GM06990 (cell line): ENCODE data around the gene DSC1.

Source experiments
- DNase-seq: peaks from one replicate; pipeline ENCODE4 v3.0.0-alpha.2; 2011; ENCODE audit not compliant: insufficient read length; ENCODE audit errors: extremely low read depth
- H3K27me3 ChIP-seq: replicated peaks from 2 replicates; pipeline ENCODE4 v1.6.0; 2011; ENCODE audit warnings: low read length; ENCODE audit not compliant: control insufficient read depth, insufficient read depth
- H3K36me3 ChIP-seq: 2 replicates; pipeline ENCODE4 v1.5.1; 2011; ENCODE audit warnings: low read length; ENCODE audit not compliant: control insufficient read depth, insufficient read depth
- H3K4me3 ChIP-seq: replicated peaks from 2 replicates; pipeline ENCODE4 v1.5.1; 2011; ENCODE audit warnings: low read depth, mild to moderate bottlenecking, control low read depth, low read length
- CTCF ChIP-seq: IDR thresholded peaks from 2 replicates; pipeline ENCODE4 v1.5.1; 2011; ENCODE audit warnings: low read length, control low read depth, mild to moderate bottlenecking, inconsistent platforms; ENCODE audit not compliant: insufficient read depth, poor library complexity, severe bottlenecking

Gene DSC1

DNA sequence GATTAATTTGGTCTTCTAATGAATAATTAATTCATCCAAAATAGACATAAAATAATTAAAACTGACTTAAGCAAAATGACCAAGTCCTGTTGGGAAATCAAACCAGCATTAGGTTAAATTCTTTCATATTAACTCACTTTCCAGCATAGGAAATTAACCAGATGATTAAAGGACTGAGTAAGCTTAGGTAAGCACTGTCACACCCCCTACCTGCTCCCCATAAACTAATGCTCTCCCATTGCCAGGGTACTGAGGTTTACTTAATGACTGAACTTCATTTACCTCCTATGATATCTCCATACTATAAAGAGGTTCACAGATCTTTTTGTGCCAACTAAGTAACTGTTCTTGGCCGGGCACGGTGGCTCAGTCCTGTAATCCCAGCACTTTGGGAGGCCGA is 74.1 kb downstream of the DSC1 start:
- no peak for TF ChIP-seq CTCF
- DNase-seq = no peak
- Histone ChIP-seq H3K36me3 (no peaks in the 10 kb centered on the region), H3K4me3 (no peak overlapping the region), H3K27me3 (no peaks in the 10 kb centered on the region)

DNA sequence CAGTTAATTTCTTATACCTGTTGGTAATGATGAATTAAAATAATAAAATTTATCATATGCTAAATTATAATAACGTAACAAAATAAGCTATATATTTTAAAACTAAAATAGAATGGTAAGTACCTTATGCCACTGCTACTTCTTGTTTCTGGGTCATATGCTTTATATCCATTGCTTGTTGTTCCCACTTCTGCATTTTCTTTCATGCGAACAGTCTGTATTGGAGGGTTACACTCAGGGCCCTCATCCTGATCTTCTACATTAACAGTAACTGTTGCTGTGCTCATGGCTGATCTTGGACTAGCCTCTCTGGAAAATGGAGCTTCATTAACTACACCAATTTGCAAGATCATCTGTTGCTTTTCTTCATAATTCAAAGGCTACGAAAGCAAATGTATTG is 82.7 kb downstream of the DSC1 start:
- no peak for TF ChIP-seq CTCF
- no peak for DNase-seq
- no peak overlapping the region for H3K4me3 ChIP-seq
- no peaks in the 10 kb centered on the region for H3K27me3 ChIP-seq
- no peaks in the 10 kb centered on the region for H3K36me3 ChIP-seq
